ENCODE data around the gene NDOR1. TPM values are rescaled to one million over a fixed set of nuclear protein-coding genes. Genes with fewer than 3 reads are reported as not detected.
A peak's percentile ranks its signal among the peaks of the same experiment; 100 is the strongest.

NDOR1 gene
- total RNA-seq, 1 donor from 2014 or later, result 39.4 TPM

- DNase-seq (ENCODE audit: low read depth, low spot score), result no peak
- H3K27ac Mint-ChIP-seq (ENCODE audit: unreplicated experiment), result no peak overlapping the region
- TF ChIP-seq CTCF (conservative IDR thresholded peaks at IDR 0.05), result no peak
- H3K36me3 Mint-ChIP-seq (ENCODE audit: low read depth), result no peaks in the 10 kb centered on the region
- H3K27me3 Mint-ChIP-seq (ENCODE audit: low read depth), result peaks cover 2% of the 10 kb centered on the region
- peaks cover 2% of the 10 kb centered on the region for H3K4me1 Mint-ChIP-seq
- no peak overlapping the region for H3K4me3 Mint-ChIP-seq
- no peaks in the 10 kb centered on the region for H3K9me3 Mint-ChIP-seq
Measured at GRCh38 chr9:137232510-137232909, 27.0 kb downstream of the NDOR1 start.

GRCh38 chr9:137233143-137233980, 27.9 kb downstream of the NDOR1 start:
- Mint-ChIP-seq H3K27me3 (ENCODE audit: low read depth) (no peaks in the 10 kb centered on the region), H3K9me3 (no peaks in the 10 kb centered on the region), H3K36me3 (ENCODE audit: low read depth) (no peaks in the 10 kb centered on the region), H3K27ac (ENCODE audit: unreplicated experiment) (no peak overlapping the region), H3K4me3 (no peak overlapping the region), H3K4me1 (no peaks in the 10 kb centered on the region)
- DNase-seq (ENCODE audit: low read depth, low spot score), result no peak
- TF ChIP-seq CTCF (conservative IDR thresholded peaks at IDR 0.05), result no peak

- Mint-ChIP-seq H3K27ac (ENCODE audit: unreplicated experiment) (no peak overlapping the region), H3K27me3 (ENCODE audit: low read depth) (no peaks in the 10 kb centered on the region), H3K36me3 (ENCODE audit: low read depth) (no peaks in the 10 kb centered on the region), H3K4me1 (peaks cover 5% of the 10 kb centered on the region), H3K4me3 (no peak overlapping the region), H3K9me3 (no peaks in the 10 kb centered on the region)
- no peak for DNase-seq (ENCODE audit: low read depth, low spot score)
- no peak for TF ChIP-seq CTCF (conservative IDR thresholded peaks at IDR 0.05)
Measured at GRCh38 chr9:137234055-137234697, 28.7 kb downstream of the NDOR1 start.

GRCh38 chr9:137234758-137235423, 29.4 kb downstream of the NDOR1 start:
- no peak for DNase-seq (ENCODE audit: low read depth, low spot score)
- Mint-ChIP-seq H3K27ac (ENCODE audit: unreplicated experiment) (no peak overlapping the region), H3K4me1 (peaks cover 6% of the 10 kb centered on the region), H3K36me3 (ENCODE audit: low read depth) (no peaks in the 10 kb centered on the region), H3K27me3 (ENCODE audit: low read depth) (no peaks in the 10 kb centered on the region), H3K4me3 (peak overlapping the region; percentile 69), H3K9me3 (no peaks in the 10 kb centered on the region)
- no peak for TF ChIP-seq CTCF (conservative IDR thresholded peaks at IDR 0.05)

GRCh38 chr9:137235424-137236237, 30.1 kb downstream of the NDOR1 start:
- no peak for TF ChIP-seq CTCF (conservative IDR thresholded peaks at IDR 0.05)
- DNase-seq (ENCODE audit: low read depth, low spot score), result no peak
- Mint-ChIP-seq H3K4me3 (peak overlapping the region; percentile 69), H3K27me3 (ENCODE audit: low read depth) (no peaks in the 10 kb centered on the region), H3K4me1 (peaks cover 6% of the 10 kb centered on the region), H3K27ac (ENCODE audit: unreplicated experiment) (no peak overlapping the region), H3K9me3 (no peaks in the 10 kb centered on the region), H3K36me3 (ENCODE audit: low read depth) (no peaks in the 10 kb centered on the region)
